IMR-90 (cell line): ENCODE measurements around the gene PCSK6. TPM values are rescaled to one million over a fixed set of nuclear protein-coding genes. Genes with fewer than 3 reads are reported as not detected.

Experiments
- ATAC-seq: fragments of 200-7000 bp; cut with Tn5 transposase; 2 replicates; pipeline ENCODE4 v1.9.1; 2020; ENCODE audit warnings: low read depth, mild to moderate bottlenecking, moderate library complexity
- BruUV-seq: library from RNA; stranded (reverse); fragments of 400-500 nt; replicated peaks from 2 replicates; lab custom pipeline; 2021; lab: Mats Ljungman, UMichigan
- CTCF ChIA-PET: fragments of 300-600 bp; formaldehyde crosslinking; extraction: SDS; loops from one replicate; lab custom pipeline; 2021; ENCODE audit warnings: antibody characterized with exemption; lab: Yijun Ruan, JAX
- POLR2A ChIA-PET: fragments of 300-600 bp; sonication (Branson Sonifier 250); formaldehyde crosslinking; loops from one replicate; lab custom pipeline; 2022; ENCODE audit warnings: antibody characterized with exemption; ENCODE audit not compliant: unreplicated experiment; lab: Charles Lee
- DNase-seq: peaks from one replicate; pipeline ENCODE4 v3.0.0; 2013
- H2AFZ ChIP-seq: replicated peaks from 2 replicates; pipeline ENCODE3; 2013; ENCODE audit warnings: low read length, mild to moderate bottlenecking; ENCODE audit not compliant: poor library complexity
- H2AK5ac ChIP-seq: 2 replicates; pipeline ENCODE4 v1.6.1; 2013; ENCODE audit warnings: low read depth, low read length, inconsistent platforms
- H2AK9ac ChIP-seq: replicated peaks from 2 replicates; pipeline ENCODE3; 2013; ENCODE audit warnings: mild to moderate bottlenecking, low read depth, low read length, moderate library complexity; ENCODE audit not compliant: poor library complexity
- H2BK120ac ChIP-seq: 2 replicates; pipeline ENCODE4 v1.6.1; 2013; ENCODE audit warnings: low read depth, low read length, inconsistent platforms
- H2BK15ac ChIP-seq: 3 replicates; pipeline ENCODE4 v1.6.1; 2013; ENCODE audit warnings: low read depth, low read length, inconsistent platforms
- H2BK20ac ChIP-seq: 2 replicates; pipeline ENCODE4 v1.6.1; 2013; ENCODE audit warnings: low read depth, mild to moderate bottlenecking, inconsistent platforms, low read length, moderate library complexity
- H2BK5ac ChIP-seq: 2 replicates; pipeline ENCODE4 v1.6.1; 2013; ENCODE audit warnings: mild to moderate bottlenecking, low read depth, low read length, inconsistent platforms; ENCODE audit not compliant: poor library complexity, severe bottlenecking
- H3K14ac ChIP-seq: replicated peaks from 2 replicates; pipeline ENCODE4 v1.6.1; 2013; ENCODE audit warnings: low read depth, low read length, inconsistent platforms
- H3K18ac ChIP-seq: 2 replicates; pipeline ENCODE4 v1.6.1; 2013; ENCODE audit warnings: low read depth, low read length, control low read depth
- H3K23ac ChIP-seq: 2 replicates; pipeline ENCODE4 v1.6.1; 2013; ENCODE audit warnings: low read depth, low read length, inconsistent platforms
- H3K27ac ChIP-seq: 2 replicates; pipeline ENCODE4 v1.5.1; 2013; ENCODE audit warnings: mild to moderate bottlenecking, control low read depth, low read length; ENCODE audit not compliant: insufficient read depth
- H3K27me3 ChIP-seq: 2 replicates; pipeline ENCODE4 v1.6.1; 2013; ENCODE audit warnings: low read length; ENCODE audit not compliant: control insufficient read depth, insufficient read depth
- H3K36me3 ChIP-seq: 2 replicates; pipeline ENCODE4 v1.6.1; 2013; ENCODE audit warnings: low read length, mixed read lengths; ENCODE audit not compliant: control insufficient read depth, insufficient read depth
- H3K4ac ChIP-seq: 2 replicates; pipeline ENCODE4 v1.6.1; 2013; ENCODE audit warnings: low read depth, low read length, inconsistent platforms
- H3K4me1 ChIP-seq: 2 replicates; pipeline ENCODE4 v1.6.1; 2013; ENCODE audit warnings: low read length, mixed read lengths; ENCODE audit not compliant: control insufficient read depth, insufficient read depth
- H3K4me2 ChIP-seq: 2 replicates; pipeline ENCODE4 v1.6.1; 2013; ENCODE audit warnings: low read depth, mild to moderate bottlenecking, control low read depth, low read length, moderate library complexity
- H3K4me3 ChIP-seq: 2 replicates; pipeline ENCODE4 v1.5.1; 2013; ENCODE audit warnings: low read depth, mild to moderate bottlenecking, control low read depth, low read length, moderate library complexity; ENCODE audit not compliant: insufficient read depth
- H3K56ac ChIP-seq: 2 replicates; pipeline ENCODE4 v1.6.1; 2013; ENCODE audit warnings: low read length, inconsistent platforms; ENCODE audit not compliant: insufficient read depth; ENCODE audit errors: extremely low read depth
- H3K79me1 ChIP-seq, 2 experiments: 2 replicates each; pipeline ENCODE4 v1.6.1; 2013; ENCODE audit warnings: low read length in 2 of 2, inconsistent platforms in 1 of 2, low read depth in 1 of 2
- H3K9ac ChIP-seq: 2 replicates; pipeline ENCODE4 v1.6.1; 2013; ENCODE audit warnings: low read depth, low read length, control low read depth
- H3K9me1 ChIP-seq: 2 replicates; pipeline ENCODE4 v1.6.1; 2013; ENCODE audit warnings: low read length, inconsistent platforms; ENCODE audit not compliant: insufficient read depth
- H3K9me3 ChIP-seq: 2 replicates; pipeline ENCODE4 v1.6.1; 2013; ENCODE audit warnings: low read length; ENCODE audit not compliant: control insufficient read depth, insufficient read depth
- H4K20me1 ChIP-seq: 2 replicates; pipeline ENCODE4 v1.6.1; 2013; ENCODE audit warnings: low read length, inconsistent platforms; ENCODE audit not compliant: insufficient read depth
- H4K5ac ChIP-seq: 2 replicates; pipeline ENCODE4 v1.6.1; 2013; ENCODE audit warnings: mild to moderate bottlenecking, low read depth, low read length, control low read depth
- H4K8ac ChIP-seq, 2 experiments: 2 replicates each; pipeline ENCODE4 v1.6.1; 2013; ENCODE audit warnings: low read depth in 2 of 2, low read length in 2 of 2, control low read depth in 1 of 2, inconsistent platforms in 1 of 2
- H4K91ac ChIP-seq: 2 replicates; pipeline ENCODE4 v1.6.1; 2013; ENCODE audit warnings: low read depth, low read length, inconsistent platforms; ENCODE audit not compliant: insufficient read depth
- CEBPB ChIP-seq: IDR thresholded peaks from 2 replicates; pipeline ENCODE4 v1.6.1; 2012; ENCODE audit warnings: low read depth, low read length, improper control_type of control experiment
- MAFK ChIP-seq: IDR thresholded peaks from 2 replicates; pipeline ENCODE4 v1.6.1; 2012; ENCODE audit warnings: low read depth, low read length, improper control_type of control experiment
- WGBS, 2 experiments: methylation state at CpG; one replicate each; pipeline versions ENCODE4 v1.1.5 to v1.1.7; 2013; ENCODE audit warnings: missing lambda C conversion rate in 2 of 2; ENCODE audit not compliant: insufficient read length in 1 of 2; ENCODE audit errors: extremely low coverage in 2 of 2; 5-methylcytosine and 5-hydroxymethylcytosine counted together
- dilution Hi-C: fragments of 300-500 bp; cut with HindIII; formaldehyde crosslinking; loops from one replicate; pipeline ENCODE4 v1.14.3; 2018; ENCODE audit warnings: low sequenced_read_pairs; ENCODE audit not compliant: unreplicated experiment
- in situ Hi-C: fragments of 300-500 bp; cut with MboI; formaldehyde crosslinking; loops from 3 replicates; pipeline ENCODE4 v1.14.3; 2019; ENCODE audit warnings: low sequenced_read_pairs, inconsistent platforms, mixed read lengths
- intact Hi-C: fragments of 100-400 bp; cut with micrococcal nuclease; formaldehyde crosslinking; loops from 2 replicates; pipeline ENCODE4 v1.10.0; 2022
- polyA plus RNA-seq, 3 experiments: library from polyadenylated mRNA; depleted of rRNA; stranded (reverse); fragments of >200 nt; gene quantifications; 2 replicates each; pipeline ENCODE4 v1.2.3, GENCODE V29; 2012; ENCODE audit warnings: low replicate concordance in 1 of 3
- total RNA-seq: library from RNA; depleted of rRNA; stranded (reverse); fragments of >200 nt; gene quantifications from 2 replicates; pipeline ENCODE4 v1.2.3, GENCODE V29; 2012
- TF ChIP-seq, protein P1 (sequence below): fragments of 150-350 bp; IDR thresholded peaks from 2 replicates; pipeline ENCODE4 v1.6.1; 2016; ENCODE audit warnings: low read depth, mild to moderate bottlenecking, low read length, moderate library complexity, borderline replicate concordance

PCSK6 gene
- total and polyA plus RNA-seq, 2 of the 4 experiments (the other 2 are of a cell fraction): not detected

DNA sequence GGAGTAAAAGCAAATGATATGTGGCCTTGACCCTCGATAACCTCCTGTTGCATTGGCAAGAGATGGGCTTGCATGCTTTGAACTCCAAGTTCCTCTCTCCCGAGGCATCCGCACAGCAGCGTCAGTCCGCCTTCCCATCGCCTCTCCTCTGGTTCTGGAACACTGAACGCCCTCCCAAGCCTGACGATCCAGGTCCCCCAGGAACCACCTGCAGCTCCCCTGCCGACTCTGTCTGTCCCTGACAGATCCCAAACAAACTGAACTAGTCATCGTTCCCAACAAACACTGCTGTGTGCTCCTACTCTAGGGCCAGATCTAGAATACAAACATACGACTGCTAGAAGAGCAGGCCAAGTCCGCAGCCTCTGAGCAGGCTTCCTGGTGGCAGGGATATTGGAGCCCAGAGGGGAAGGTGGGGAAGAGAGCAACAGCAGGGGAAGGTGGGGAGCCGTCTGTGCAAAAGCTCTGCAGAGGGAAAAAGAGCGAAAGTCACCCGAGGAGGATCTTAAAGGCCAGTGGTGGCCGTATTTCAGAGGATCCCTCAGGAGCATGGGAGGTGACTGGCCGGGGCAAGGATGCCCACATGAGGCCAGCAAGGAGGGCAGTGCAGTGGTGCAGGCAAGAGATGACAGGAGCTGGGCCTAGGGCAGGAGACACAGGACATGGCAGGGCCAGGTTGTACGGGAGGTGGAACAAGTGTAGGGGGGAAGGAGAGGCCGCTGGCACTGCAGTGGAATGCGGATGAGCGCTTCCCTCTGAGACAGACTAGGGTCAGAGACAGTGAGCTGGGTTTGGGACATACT lies 50.8 kb downstream of the PCSK6 start:
- no peak overlapping the region for H2BK120ac ChIP-seq
- no peaks in the 10 kb centered on the region for H4K20me1 ChIP-seq
- H4K5ac ChIP-seq: no peak overlapping the region
- no peak overlapping the region for H3K4me2 ChIP-seq
- CTCF ChIA-PET: no interaction called here
- no peak overlapping the region for H3K18ac ChIP-seq
- H3K9me1 ChIP-seq: 0 out of 2 replicates have a peak, but pooled peaks cover 3% of the 10 kb centered on the region
- H3K56ac ChIP-seq: no peak overlapping the region
- no peaks in the 10 kb centered on the region; the same call in 1 of the 2 replicates for H3K4me1 ChIP-seq
- no peak for TF ChIP-seq CEBPB
- TF ChIP-seq, protein P1, sequence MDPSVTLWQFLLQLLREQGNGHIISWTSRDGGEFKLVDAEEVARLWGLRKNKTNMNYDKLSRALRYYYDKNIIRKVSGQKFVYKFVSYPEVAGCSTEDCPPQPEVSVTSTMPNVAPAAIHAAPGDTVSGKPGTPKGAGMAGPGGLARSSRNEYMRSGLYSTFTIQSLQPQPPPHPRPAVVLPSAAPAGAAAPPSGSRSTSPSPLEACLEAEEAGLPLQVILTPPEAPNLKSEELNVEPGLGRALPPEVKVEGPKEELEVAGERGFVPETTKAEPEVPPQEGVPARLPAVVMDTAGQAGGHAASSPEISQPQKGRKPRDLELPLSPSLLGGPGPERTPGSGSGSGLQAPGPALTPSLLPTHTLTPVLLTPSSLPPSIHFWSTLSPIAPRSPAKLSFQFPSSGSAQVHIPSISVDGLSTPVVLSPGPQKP: no peak
- no peak for TF ChIP-seq MAFK
- DNase-seq (no peak), ATAC-seq (no peak)
- H3K9ac ChIP-seq: no peak overlapping the region
- in situ Hi-C loops: no loop called here
- H3K36me3 ChIP-seq: no peaks in the 10 kb centered on the region
- H2AFZ ChIP-seq: no peak overlapping the region
- H3K23ac ChIP-seq: no peak overlapping the region
- H2BK20ac ChIP-seq: no peak overlapping the region
- H3K9me3 ChIP-seq: no peaks in the 10 kb centered on the region
- dilution Hi-C loops: no loop called here
- H3K79me1 ChIP-seq: no peaks in the 10 kb centered on the region
- H4K8ac ChIP-seq: no peak overlapping the region
- no peak overlapping the region for H3K14ac ChIP-seq
- H2AK5ac ChIP-seq: no peak overlapping the region
- no peak overlapping the region for H2BK5ac ChIP-seq
- H3K27ac ChIP-seq: no peak overlapping the region
- H4K91ac ChIP-seq: no peak overlapping the region
- BruUV-seq: no TSS peak
- H3K4me3 ChIP-seq: no peak overlapping the region
- 67% methylated on average over 14 of the region's 21 CpGs; no CpG with 5 or more reads in 1 of the 2 experiments for WGBS, 2 experiments
- H2BK15ac ChIP-seq: no peak overlapping the region
- H3K4ac ChIP-seq: no peak overlapping the region
- peaks cover 17% of the 10 kb centered on the region for H3K27me3 ChIP-seq
- POLR2A ChIA-PET: no interaction called here
- H2AK9ac ChIP-seq: no peak overlapping the region
- intact Hi-C loops: no loop called here
